COR-L47 (cell line): ENCODE results near the gene ECSCR.
"Not testable (repeated sequence)": the region's sequence is repeated elsewhere in the genome, so short reads cannot be mapped to it uniquely, and the experiment has no call there.

Source experiments
- DNase-seq: peaks from one replicate; lab custom pipeline; 2025; lab: John Stamatoyannopoulos, UW

The ECSCR gene

GRCh38 chr5:139462586-139463276 is at the start of gene ECSCR:
TSS of gene ECSCR (minus strand) at chr5:139462743. CDS start at chr5:139462670, 73 bp downstream.
- no peak for DNase-seq

- DNase-seq, result not testable (repeated sequence)
These were observed 42.2 kb upstream of the ECSCR start for GRCh38 chr5:139504722-139505121.

- not testable (repeated sequence) for DNase-seq
These were observed 41.3 kb upstream of the ECSCR start for GRCh38 chr5:139503879-139504278.

GRCh38 chr5:139503036-139503817 is 40.7 kb upstream of the ECSCR start:
- not testable (repeated sequence) for DNase-seq

- no peak for DNase-seq
These were observed 38.8 kb upstream of the ECSCR start for GRCh38 chr5:139501381-139501780.

- no peak for DNase-seq
These were observed 33.3 kb upstream of the ECSCR start for GRCh38 chr5:139495638-139496435.

GRCh38 chr5:139494832-139495231 is 32.3 kb upstream of the ECSCR start:
- DNase-seq, result no peak

GRCh38 chr5:139494256-139494655 is 31.7 kb upstream of the ECSCR start:
- DNase-seq, result no peak

- no peak for DNase-seq
These were observed 30.2 kb upstream of the ECSCR start for GRCh38 chr5:139492700-139493192.

- DNase-seq, result no peak
These were observed 25.7 kb upstream of the ECSCR start for GRCh38 chr5:139488260-139488659.

GRCh38 chr5:139486201-139486600 is 23.7 kb upstream of the ECSCR start:
- no peak for DNase-seq

GRCh38 chr5:139482890-139483208 is 20.3 kb upstream of the ECSCR start:
- not testable (repeated sequence) for DNase-seq

- DNase-seq, result peak; percentile 49
These were observed 19.7 kb upstream of the ECSCR start, which contains the start of gene STING1 for GRCh38 chr5:139482050-139482889. TSS of gene STING1 (minus strand) at chr5:139482758. CDS start at chr5:139481704, 1,054 bp downstream.

- no peak for DNase-seq
These were observed 19.1 kb upstream of the ECSCR start for GRCh38 chr5:139481580-139482049.

GRCh38 chr5:139481122-139481533 is 18.6 kb upstream of the ECSCR start:
- DNase-seq, result no peak

- DNase-seq, result not testable (repeated sequence)
These were observed 17.2 kb upstream of the ECSCR start for GRCh38 chr5:139479729-139480128.

GRCh38 chr5:139478657-139479423 is 16.3 kb upstream of the ECSCR start:
- DNase-seq, result not testable (repeated sequence)

GRCh38 chr5:139475865-139476617 is 13.5 kb upstream of the ECSCR start:
- no peak for DNase-seq

- no peak for DNase-seq
These were observed 12.6 kb upstream of the ECSCR start for GRCh38 chr5:139474890-139475791.
